Mucosa of descending colon (tissue), 3 donors: Measurements from ENCODE around the gene MVB12B. TPM values are rescaled to one million over a fixed set of nuclear protein-coding genes. Genes with fewer than 3 reads are reported as not detected.

ENCODE experiments used
- ATAC-seq: fragments of 200-7000 bp; cut with Tn5 transposase; one replicate; pipeline ENCODE4 v1.9.1; 2020; ENCODE audit warnings: mild to moderate bottlenecking, moderate library complexity
- DNase-seq, 3 donors: peaks; one replicate each; pipeline ENCODE4 v3.0.0-alpha.2; 2020
- H3K36me3 ChIP-seq: fragments of 200-600 bp; one replicate; pipeline ENCODE4 v1.8.0; 2021; ENCODE audit warnings: low read depth, mild to moderate bottlenecking
- H3K4me1 ChIP-seq: fragments of 200-600 bp; one replicate; pipeline ENCODE4 v1.8.0; 2021; ENCODE audit warnings: low read depth, mild to moderate bottlenecking
- H3K4me3 ChIP-seq: fragments of 200-600 bp; one replicate; pipeline ENCODE4 v1.8.0; 2021; ENCODE audit warnings: mild to moderate bottlenecking
- H3K9me3 ChIP-seq: fragments of 200-600 bp; one replicate; pipeline ENCODE4 v1.8.0; 2021; ENCODE audit warnings: mild to moderate bottlenecking
- CTCF ChIP-seq: fragments of 200-600 bp; IDR thresholded peaks from one replicate; pipeline ENCODE4 v1.8.0; 2022; ENCODE audit warnings: antibody characterized with exemption, mild to moderate bottlenecking
- intact Hi-C, 2 donors: fragments of 100-400 bp; cut with DNase I in 1 of 2; cut with micrococcal nuclease in 1 of 2; formaldehyde crosslinking; loops; one replicate each; pipeline versions ENCODE4 v1.11.0 to v1.11.1; 2022; cut with DNase I, micrococcal nuclease
- total RNA-seq, 3 donors: library from RNA; stranded (reverse); fragmentation: NEBNext Ultra II Directional in 2 of 3; extraction: Animal tissue kit (Norgen Biotek cat#: 25700) in 2 of 3; gene quantifications; one replicate each; pipeline versions ENCODE4 v1.2.1 to v1.2.4, GENCODE V29; 2021 to 2023
- donor health status: DM: no; HTN: no; CAD: no; lungs with moderate emphysema.
- donor health status: DM: no; HTN: no; CAD: no.
- donor health status: DM: no; HTN: yes; CAD: no.

The MVB12B gene
- total RNA-seq, 3 donors from 2014 or later: 16.8 to 26.4 (median 21.6) TPM

DNA sequence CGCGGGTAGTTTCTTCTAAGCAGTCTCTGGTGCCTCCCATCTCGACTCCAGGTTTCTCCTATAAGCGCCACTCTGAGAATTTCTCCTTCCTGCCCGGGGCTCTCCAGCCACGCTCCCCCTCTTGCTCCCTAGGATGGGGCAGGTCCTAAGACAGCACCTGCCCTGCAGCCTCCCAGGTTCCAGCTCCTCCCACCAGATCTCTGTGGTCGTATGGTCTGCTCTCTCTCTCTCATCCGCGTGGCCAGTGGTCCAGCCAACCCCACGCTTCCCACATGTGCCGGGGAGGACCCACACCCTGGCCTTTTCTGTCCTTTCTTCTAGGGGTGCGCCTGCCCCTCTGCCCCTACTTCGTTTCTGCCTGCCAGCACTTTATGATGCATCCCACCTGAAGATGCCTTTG, 40.5 kb downstream of the MVB12B start:
- Histone ChIP-seq H3K4me1 (peaks cover 39% of the 10 kb centered on the region), H3K4me3 (no peak overlapping the region), H3K9me3 (peaks cover 5% of the 10 kb centered on the region), H3K36me3 (no peaks in the 10 kb centered on the region)
- intact Hi-C loops: no loop called here
- ATAC-seq (peak; percentile 16), DNase-seq (peak in 1 of 3 donors; percentile 55)
- TF ChIP-seq CTCF: no peak

DNA sequence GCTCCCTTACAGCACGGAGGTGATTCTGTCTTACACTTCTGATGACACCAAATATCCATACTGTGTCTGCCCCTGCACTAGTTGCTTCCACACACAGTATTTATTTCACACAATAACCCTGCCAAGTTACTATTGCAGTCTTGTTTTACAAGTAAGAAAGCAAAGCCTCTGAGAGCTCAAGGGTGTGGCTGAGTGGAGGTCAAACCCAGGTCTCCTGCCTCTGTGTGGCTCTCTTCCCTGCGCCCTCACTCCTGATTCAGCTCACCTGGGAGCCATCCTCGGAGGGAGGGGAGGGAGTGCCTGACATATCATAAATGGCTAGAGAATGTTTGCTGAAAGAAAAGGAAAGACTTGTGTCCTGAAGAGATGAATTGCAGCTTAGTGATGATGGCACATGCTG, 41.0 kb downstream of the MVB12B start:
- peaks cover under 1% of the 10 kb centered on the region for H3K9me3 ChIP-seq
- no peaks in the 10 kb centered on the region for H3K36me3 ChIP-seq
- ATAC-seq (peak; percentile 84), DNase-seq (peak; percentile 66 to 80 (median 80))
- peaks cover 39% of the 10 kb centered on the region for H3K4me1 ChIP-seq
- intact Hi-C loops: no loop called here
- H3K4me3 ChIP-seq: no peak overlapping the region
- no peak for TF ChIP-seq CTCF

GRCh38 chr9:126368020-126368419, 41.4 kb downstream of the MVB12B start:
- intact Hi-C loops: no loop called here
- no peak for DNase-seq
- H3K4me3 ChIP-seq: no peak overlapping the region
- TF ChIP-seq CTCF: no peak
- peaks cover 39% of the 10 kb centered on the region for H3K4me1 ChIP-seq
- no peaks in the 10 kb centered on the region for H3K9me3 ChIP-seq
- H3K36me3 ChIP-seq: no peaks in the 10 kb centered on the region
- no peak for ATAC-seq

- H3K36me3 ChIP-seq: no peaks in the 10 kb centered on the region
- no peak overlapping the region for H3K4me3 ChIP-seq
- peaks cover 25% of the 10 kb centered on the region for H3K4me1 ChIP-seq
- DNase-seq (no peak), ATAC-seq (no peak)
- no peak for TF ChIP-seq CTCF
- intact Hi-C loops: no loop called here
- no peaks in the 10 kb centered on the region for H3K9me3 ChIP-seq
These were observed 44.6 kb downstream of the MVB12B start for GRCh38 chr9:126371007-126371870.

- no peak for ATAC-seq
- H3K4me1 ChIP-seq: peaks cover 20% of the 10 kb centered on the region
- intact Hi-C loops: no loop called here
These were observed 46.1 kb downstream of the MVB12B start for GRCh38 chr9:126372716-126373115.

More at GRCh38 chr9:126372716-126373115, 46.1 kb downstream of the MVB12B start:
- Histone ChIP-seq H3K4me3 (no peak overlapping the region), H3K9me3 (no peaks in the 10 kb centered on the region), H3K36me3 (no peaks in the 10 kb centered on the region)
- no peak for DNase-seq
- TF ChIP-seq CTCF: no peak
